Glutamatergic neuron (in vitro differentiated cells): ENCODE data around the gene GPR173. TPM values are rescaled to one million over a fixed set of nuclear protein-coding genes. Genes with fewer than 3 reads are reported as not detected.

ENCODE experiments used
- DNase-seq: peaks from one replicate; pipeline ENCODE4 v3.0.0; 2022
- H3K27ac Mint-ChIP-seq: one replicate; pipeline ENCODE4 v1.8.0; 2020; ENCODE audit warnings: mild to moderate bottlenecking, mixed read lengths, inconsistent platforms; ENCODE audit not compliant: unreplicated experiment
- H3K27me3 Mint-ChIP-seq: one replicate; pipeline ENCODE4 v1.8.0; 2020; ENCODE audit warnings: mild to moderate bottlenecking, moderate library complexity, mixed read lengths, inconsistent platforms; ENCODE audit not compliant: unreplicated experiment
- H3K36me3 Mint-ChIP-seq: one replicate; pipeline ENCODE4 v1.8.0; 2020; ENCODE audit warnings: mild to moderate bottlenecking, mixed read lengths, inconsistent platforms; ENCODE audit not compliant: unreplicated experiment
- H3K4me1 Mint-ChIP-seq: one replicate; pipeline ENCODE4 v1.8.0; 2020; ENCODE audit warnings: mild to moderate bottlenecking, low read depth, mixed read lengths, inconsistent platforms; ENCODE audit not compliant: unreplicated experiment
- H3K4me3 Mint-ChIP-seq: one replicate; pipeline ENCODE4 v1.8.0; 2020; ENCODE audit warnings: mild to moderate bottlenecking, mixed read lengths, inconsistent platforms; ENCODE audit not compliant: unreplicated experiment
- H3K9me3 Mint-ChIP-seq: one replicate; pipeline ENCODE4 v1.8.0; 2020; ENCODE audit warnings: mild to moderate bottlenecking, moderate library complexity, mixed read lengths, inconsistent platforms; ENCODE audit not compliant: unreplicated experiment
- CTCF ChIP-seq: fragments of 200-600 bp; sonication (generic); IDR thresholded peaks from one replicate; pipeline ENCODE4 v1.5.0; 2021; ENCODE audit not compliant: partially characterized antibody, unreplicated experiment
- total RNA-seq: library from RNA; stranded (reverse); fragmentation: NEBNext Ultra II Directional; extraction: Animal tissue kit (Norgen Biotek cat#: 25700); gene quantifications from one replicate; pipeline ENCODE4 v1.2.1, GENCODE V29; 2021; ENCODE audit not compliant: unreplicated experiment

Gene GPR173
- total RNA-seq, 1 donor from 2014 or later, result 85.3 TPM

- no peak for TF ChIP-seq CTCF
- H3K4me1 Mint-ChIP-seq, result no peaks in the 10 kb centered on the region
- H3K4me3 Mint-ChIP-seq, result no peak overlapping the region
- peaks cover 5% of the 10 kb centered on the region for H3K36me3 Mint-ChIP-seq
- H3K27ac Mint-ChIP-seq, result no peak overlapping the region
- DNase-seq, result no peak
- H3K27me3 Mint-ChIP-seq, result peaks cover 2% of the 10 kb centered on the region
- peaks cover 8% of the 10 kb centered on the region for H3K9me3 Mint-ChIP-seq
Measured at GRCh38 chrX:53128097-53128749, 79.6 kb downstream of the GPR173 start.

Other genes with a start within 250 kb of the GPR173 start
- gene XAGE5, start 237.5 kb upstream of the GPR173 start, total RNA-seq, result not detected
- gene XAGE3, start 180.7 kb upstream of the GPR173 start, total RNA-seq, result not detected
- 11.8 TPM for gene FAM156B, start 151.5 kb upstream of the GPR173 start, total RNA-seq
- 22.1 TPM for gene FAM156A, start 90.3 kb upstream of the GPR173 start, total RNA-seq
- 10.2 TPM for gene TSPYL2, start 33.6 kb downstream of the GPR173 start, total RNA-seq
- gene KANTR, start 45.4 kb downstream of the GPR173 start, total RNA-seq, result 20.0 TPM
- gene KDM5C, start 176.4 kb downstream of the GPR173 start, total RNA-seq, result 124 TPM
- gene IQSEC2, start 232.8 kb downstream of the GPR173 start, total RNA-seq, result 1.6 TPM